KG1 (cell line): ENCODE measurements around the gene PERP.
"Not testable (repeated sequence)": the region's sequence is repeated elsewhere in the genome, so short reads cannot be mapped to it uniquely, and the experiment has no call there.

ENCODE experiments used
- DNase-seq: peaks from one replicate; lab custom pipeline; 2025; lab: John Stamatoyannopoulos, UW

The PERP gene

GRCh38 chr6:138107078-138107751 is at the start of gene PERP:
Gene PERP, minus strand, starts transcription at chr6:138107419. Its CDS starts 79 bp downstream, at chr6:138107340.
- DNase-seq: no peak

- DNase-seq: no peak
Observed at GRCh38 chr6:138155443-138155842, 48.2 kb upstream of the PERP start.

DNA sequence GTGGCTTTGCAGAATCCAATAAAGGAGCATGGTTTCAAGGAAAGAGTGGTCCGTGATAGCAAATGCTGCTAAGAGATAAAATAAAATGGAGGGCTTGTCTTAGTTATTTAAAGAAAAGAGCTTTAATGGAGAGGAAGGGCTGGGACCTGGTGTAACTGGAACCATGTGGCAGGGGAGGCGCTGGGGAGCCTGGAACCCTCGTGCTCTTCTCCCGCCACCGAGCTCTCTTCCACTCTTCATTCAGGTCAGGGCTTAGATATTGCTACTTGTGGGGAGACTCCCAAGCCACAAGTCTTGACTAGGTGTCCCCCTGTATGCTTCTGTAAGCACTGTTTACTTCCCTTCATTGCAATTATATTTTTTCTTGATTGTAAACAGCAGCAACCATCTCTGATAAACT is 39.3 kb upstream of the PERP start:
- DNase-seq: no peak

GRCh38 chr6:138145402-138145801 is 38.2 kb upstream of the PERP start:
- no peak for DNase-seq

- no peak for DNase-seq
Observed at GRCh38 chr6:138142806-138143205, 35.6 kb upstream of the PERP start.

DNA sequence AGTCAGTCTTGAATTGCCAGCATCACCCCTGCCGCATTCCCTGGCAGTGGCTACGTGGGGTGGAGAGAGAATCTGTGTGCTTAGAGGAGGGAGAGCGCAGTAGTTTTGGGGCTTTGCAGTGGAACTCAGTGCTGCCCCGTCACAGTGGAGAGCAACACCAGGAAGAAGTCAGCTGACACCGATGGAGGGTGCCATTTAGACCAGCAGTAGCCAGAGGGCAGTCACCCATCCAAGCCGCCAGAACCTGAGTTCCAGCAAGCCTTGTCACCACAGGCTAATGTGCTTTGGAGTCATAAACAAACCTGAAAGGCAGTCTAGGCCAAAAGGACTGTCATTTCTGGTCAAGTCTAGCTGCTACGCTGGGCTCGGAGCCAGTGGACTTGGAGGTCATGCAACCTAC is 22.0 kb upstream of the PERP start:
- no peak for DNase-seq

DNA sequence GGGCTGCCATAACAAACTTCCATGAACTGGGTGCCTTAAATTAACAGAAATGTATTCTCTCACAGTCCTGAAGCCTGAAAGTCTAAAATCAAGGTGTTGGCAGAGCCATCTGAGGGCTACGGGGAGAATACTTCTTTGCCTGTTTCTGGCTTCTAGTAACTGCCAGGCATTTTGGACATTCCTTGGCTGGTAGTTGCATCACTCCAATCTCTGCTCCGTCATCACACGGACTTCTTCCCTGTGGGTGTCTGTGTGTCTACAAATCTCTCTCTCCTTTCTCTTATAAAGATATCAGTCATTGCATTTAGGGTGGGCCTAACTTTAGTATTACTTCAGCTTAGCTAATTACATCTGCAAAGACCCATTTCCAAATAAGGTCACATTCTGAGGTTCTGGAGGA is 20.9 kb upstream of the PERP start:
- no peak for DNase-seq

GRCh38 chr6:138124096-138124495 is 16.9 kb upstream of the PERP start:
- no peak for DNase-seq

DNA sequence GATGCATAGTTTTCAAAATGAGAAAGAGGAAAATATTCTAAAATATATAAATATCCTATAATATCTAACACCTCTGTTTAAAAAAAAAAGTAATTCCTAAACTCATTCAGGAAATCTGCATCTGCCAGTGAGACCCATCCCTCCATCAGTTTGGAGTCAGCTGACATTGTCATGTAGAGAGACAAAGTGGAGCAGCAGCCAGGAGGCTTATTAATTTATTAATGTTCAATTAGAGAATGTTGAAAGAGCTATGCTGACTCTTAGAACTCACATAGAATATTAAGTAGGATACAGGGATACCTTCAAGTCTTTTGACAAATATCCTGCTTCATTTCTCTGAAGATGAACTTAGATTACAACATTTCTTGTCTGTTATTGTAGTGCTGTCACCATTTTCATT is 12.8 kb upstream of the PERP start:
- no peak for DNase-seq

DNA sequence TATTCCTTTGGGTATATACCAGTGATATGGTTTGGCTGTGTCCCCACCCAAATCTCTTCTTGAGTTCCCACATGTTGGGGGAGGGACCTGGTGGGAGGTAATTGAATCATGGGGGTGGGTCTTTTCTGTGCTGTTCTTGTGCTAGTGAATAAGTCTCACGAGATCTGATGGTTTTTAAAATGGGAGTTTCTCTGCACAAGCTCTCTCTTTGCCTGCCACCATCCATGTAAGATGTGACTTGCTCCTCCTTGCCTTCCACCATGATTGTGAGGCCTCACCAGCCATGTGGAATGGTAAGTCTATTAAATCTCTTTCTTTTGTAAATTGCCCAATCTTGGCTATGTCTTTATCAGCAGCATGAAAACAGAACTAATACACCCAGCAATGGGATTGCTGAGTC is 12.0 kb upstream of the PERP start:
- DNase-seq: not testable (repeated sequence)

DNA sequence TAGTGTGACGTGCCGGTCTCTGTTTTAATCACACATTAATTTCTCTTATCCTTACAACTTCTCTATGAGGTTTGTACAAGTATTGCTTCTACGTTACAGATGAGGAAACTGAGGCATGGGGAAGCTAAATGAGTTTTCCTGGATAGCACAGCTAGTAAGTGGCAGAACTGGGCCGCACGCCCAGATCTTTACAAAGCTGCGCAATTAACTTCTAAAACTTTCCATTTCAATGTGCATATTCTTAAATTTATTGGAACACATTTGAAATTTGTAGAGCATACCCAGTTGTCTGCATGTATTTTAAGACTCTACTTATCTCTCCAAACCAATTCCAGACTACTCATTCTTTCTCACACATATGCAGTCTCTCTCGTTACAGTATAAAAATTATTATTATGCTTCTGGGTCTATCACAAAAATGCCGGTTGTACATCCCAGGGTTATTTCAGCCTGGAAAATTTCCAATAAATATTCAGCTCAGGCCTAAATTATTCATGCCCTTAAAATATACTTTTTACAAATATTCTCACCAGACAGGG is 10.2 kb upstream of the PERP start:
- DNase-seq: no peak

DNA sequence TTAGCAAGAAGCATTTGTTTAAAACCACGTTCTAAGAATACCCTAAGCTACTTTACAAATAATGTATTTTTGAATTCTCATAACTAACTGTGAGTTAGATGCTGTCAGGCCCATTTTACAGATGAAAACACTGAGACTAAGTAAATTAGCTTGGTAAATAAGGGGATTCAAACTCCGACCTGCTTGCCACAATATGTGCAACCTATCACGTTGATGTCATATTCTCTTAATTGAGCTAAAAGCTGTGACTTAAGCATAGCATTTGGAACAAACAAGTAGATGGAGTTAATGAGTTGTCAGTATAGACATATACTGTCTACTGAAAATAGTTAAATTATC is 9.4 kb upstream of the PERP start:
- no peak for DNase-seq

GRCh38 chr6:138115877-138116660 is 8.8 kb upstream of the PERP start:
- DNase-seq: peak; percentile 43

DNA sequence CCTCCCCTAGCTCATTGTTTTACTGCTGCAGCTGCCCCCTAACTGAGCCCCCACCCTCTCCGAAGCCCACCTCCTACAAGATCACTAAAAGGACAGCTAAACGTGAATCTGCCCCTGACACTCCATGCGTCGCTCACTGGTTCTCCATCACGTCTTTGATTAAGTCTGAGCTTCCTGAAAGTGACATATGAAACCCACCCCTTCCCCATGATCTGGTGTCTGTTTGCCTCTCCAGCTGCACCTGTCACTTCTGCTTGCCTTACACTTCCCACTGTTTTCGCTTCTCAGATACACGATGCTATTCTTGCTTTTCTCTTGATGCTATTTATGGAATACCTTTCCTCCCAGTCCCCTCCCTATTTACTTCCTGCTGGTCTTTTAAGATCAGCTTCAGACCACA is 8.0 kb upstream of the PERP start:
- DNase-seq: no peak

- DNase-seq: no peak
Observed at GRCh38 chr6:138113588-138114210, 6.5 kb upstream of the PERP start.

GRCh38 chr6:138110229-138110628 is 3.0 kb upstream of the PERP start:
- DNase-seq: no peak

DNA sequence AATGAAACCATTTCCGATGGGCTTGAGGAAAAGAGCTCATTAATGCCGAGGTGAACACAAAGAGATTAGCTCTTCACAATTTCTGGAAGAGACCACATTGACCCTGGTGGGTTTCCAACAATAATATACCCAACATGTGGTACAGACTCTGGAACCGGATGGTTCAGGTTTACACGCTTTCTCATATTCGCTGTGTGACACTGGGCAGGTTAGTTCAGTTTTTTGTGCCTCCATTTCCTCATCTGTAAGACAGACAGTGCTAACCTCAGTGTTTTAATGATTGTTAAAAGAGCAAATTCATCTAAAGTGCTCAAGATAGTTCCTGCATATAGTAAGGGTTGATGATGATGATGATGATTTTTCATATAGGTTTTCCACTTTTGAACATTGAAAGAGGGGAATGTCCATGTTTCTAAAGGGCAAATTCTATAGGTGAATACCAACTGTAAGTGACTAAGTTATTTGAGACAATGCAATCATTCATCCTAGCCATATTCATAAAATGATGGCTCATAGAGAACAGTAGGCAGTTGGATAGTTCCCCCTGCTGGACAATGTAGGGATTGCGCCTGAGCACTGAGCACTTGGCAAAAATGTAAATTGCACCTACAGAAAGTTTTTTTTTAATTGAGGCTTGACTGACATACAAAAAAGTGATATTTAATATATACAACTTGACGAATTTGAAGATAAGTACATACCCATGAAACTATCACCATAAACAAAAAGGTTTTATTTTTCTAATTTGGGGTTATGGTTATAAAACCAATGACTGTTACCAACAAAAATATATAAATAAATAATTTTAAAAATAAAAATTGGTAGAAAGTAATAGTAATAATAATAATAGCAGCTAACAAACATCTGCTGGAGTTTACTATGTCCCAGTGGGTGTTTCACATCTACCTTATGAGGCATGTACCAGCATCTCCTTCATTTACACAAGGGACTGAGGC is 2.1 kb upstream of the PERP start:
- peak; percentile 78 for DNase-seq

DNA sequence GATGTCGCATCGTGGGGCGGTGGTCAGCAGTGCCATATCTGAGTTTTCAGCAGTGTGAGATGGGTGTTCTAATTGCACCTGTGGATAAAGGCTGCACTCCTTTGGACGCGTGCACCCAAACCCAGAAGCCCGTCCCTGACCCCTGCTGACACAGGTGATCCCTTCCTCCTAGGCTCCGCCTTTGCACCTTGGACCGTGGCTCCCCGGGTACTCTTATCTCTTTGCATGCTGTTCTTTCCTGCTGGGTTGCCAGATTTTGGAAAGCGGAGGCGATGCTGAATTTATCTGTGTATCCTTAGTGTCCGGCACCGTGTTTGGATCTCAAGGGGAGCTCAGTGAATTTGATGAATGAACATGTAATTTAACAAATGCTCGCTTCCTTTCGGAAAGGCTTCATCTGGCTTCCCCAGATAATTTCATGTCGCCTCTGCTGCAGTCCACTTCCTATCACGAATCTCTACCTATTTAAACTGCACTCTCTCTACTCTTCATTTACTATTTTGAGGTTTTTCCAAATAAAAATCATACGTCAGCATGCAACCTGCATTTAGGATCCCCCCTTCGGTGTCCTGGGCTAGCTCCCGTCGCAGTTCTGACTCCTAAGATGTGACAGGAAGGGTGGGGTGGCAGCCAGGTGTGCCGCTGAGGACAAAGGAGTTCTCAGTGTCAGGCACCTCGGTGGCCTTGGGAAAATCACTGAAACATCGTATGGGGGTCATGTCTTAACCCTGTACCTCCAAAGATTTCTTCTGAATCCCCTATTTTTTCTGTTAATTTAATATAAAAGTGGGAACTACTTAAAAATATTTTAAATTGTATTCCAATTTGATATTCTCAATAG is 753 bp upstream of the PERP start:
- no peak for DNase-seq

DNA sequence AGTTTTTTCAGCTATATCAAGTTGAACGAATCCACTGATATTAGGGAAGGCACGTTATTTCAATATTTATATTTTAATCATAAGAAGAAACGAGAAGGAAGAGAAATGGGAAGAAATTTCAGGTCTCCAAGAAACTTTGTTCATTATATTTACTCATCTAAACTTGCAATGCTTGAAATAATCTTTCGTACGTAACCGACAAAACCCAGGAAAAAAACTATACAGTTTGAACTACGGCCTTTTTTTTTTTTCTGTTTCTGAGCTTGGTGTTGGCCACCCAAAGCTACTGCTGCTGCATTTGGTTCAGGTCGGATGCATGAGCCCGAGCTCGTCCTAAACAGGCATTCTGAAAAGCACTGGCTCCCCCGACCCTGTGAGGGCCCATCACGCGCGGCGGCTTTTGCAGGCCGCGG is 548 bp downstream of the PERP start:
- DNase-seq: no peak

DNA sequence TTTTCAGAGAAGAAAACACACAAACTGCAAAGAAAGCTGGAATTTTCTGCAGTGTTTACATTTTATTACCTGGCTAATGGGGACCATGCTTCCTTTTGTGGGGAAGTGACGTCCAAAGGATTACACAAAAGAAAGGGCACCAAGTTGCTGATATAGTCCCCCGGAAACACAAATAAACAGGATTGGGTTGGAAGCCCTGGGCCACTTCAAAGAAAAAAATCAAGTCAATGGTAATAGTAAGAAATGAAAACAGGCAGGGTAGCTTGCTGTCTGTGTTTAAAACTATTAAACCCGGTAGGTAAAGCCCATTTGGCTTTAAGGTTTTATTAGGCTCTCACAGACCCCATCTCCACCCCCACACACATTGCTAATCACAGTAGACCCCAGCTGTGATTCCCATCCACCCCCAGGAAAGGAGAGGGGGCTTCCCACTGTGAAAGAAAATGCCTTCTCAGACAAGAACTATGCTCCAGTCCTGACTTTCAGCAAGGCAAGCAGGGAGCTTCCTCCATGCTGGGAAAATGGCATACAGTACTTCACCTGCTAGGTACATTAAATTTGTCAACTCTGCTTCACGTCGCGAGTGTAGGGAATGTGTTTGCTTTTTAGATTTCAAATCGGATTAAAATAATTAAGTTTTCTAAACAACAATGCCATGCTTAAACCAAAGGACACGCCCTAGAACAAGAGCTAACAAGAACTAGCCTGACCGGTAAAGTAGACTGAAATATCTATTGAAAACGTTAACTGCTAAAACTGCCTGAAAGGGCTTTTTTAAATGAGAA is 1.1 kb downstream of the PERP start:
- DNase-seq: no peak
